K562 (cell line): ENCODE data around the gene PATJ. TPM values are rescaled to one million over a fixed set of nuclear protein-coding genes. Genes with fewer than 3 reads are reported as not detected.

Source experiments
- ATAC-seq: fragments of 200-7000 bp; cut with Tn5 transposase; 3 replicates; pipeline ENCODE4 v1.9.1; 2020; ENCODE audit warnings: moderate library complexity
- BruUV-seq: library from RNA; stranded (reverse); fragments of 400-500 nt; replicated peaks from 2 replicates; lab custom pipeline; 2021; lab: Mats Ljungman, UMichigan
- CTCF ChIA-PET: fragments of 300-600 bp; formaldehyde crosslinking; extraction: SDS; loops from one replicate; lab custom pipeline; 2021; ENCODE audit warnings: low intra/inter-chr PET ratio; lab: Yijun Ruan, JAX
- POLR2A ChIA-PET: fragments of 300-600, 350-650 bp; sonication (Branson Sonifier 250); formaldehyde crosslinking; extraction: SDS; loops from one replicate; lab custom pipeline; 2021; ENCODE audit warnings: antibody characterized with exemption, inconsistent platforms; lab: Yijun Ruan, JAX
- DNase-seq, 4 experiments: peaks; one replicate each; pipeline versions ENCODE4 v3.0.0 to v3.0.0-alpha.2; 2011 to 2018; ENCODE audit warnings: low spot score in 3 of 4, mixed read lengths in 3 of 4; ENCODE audit errors: extremely low read depth in 1 of 4
- FAIRE-seq: peaks from 2 replicates; lab custom pipeline; 2011; peaks lifted over from hg19 to GRCh38; lab: Jason Lieb, UNC
- H2AFZ ChIP-seq: 2 replicates; pipeline ENCODE4 v1.6.0; 2011; ENCODE audit warnings: low read depth, low read length, control low read depth, inconsistent platforms
- H3K27ac ChIP-seq: fragments of 200-600 bp; 3 replicates; pipeline ENCODE4 v1.8.0; 2011; ENCODE audit warnings: low read depth, mild to moderate bottlenecking, control low read depth, inconsistent platforms, low read length, moderate library complexity, mixed read lengths; ENCODE audit errors: extremely low read depth
- H3K27me3 ChIP-seq, 2 experiments: fragments of 300-600 bp in 1 of 2; 2 replicates in 1 of 2; 3 replicates in 1 of 2; pipeline versions ENCODE4 v1.6.0 to v1.8.0; 2011; ENCODE audit warnings: inconsistent platforms in 2 of 2, low read length in 2 of 2, mild to moderate bottlenecking in 1 of 2, mixed read lengths in 1 of 2, moderate library complexity in 1 of 2; ENCODE audit not compliant: control insufficient read depth in 2 of 2, insufficient read depth in 2 of 2
- H3K36me3 ChIP-seq: fragments of 300-600 bp; 3 replicates; pipeline ENCODE4 v1.8.0; 2011; ENCODE audit warnings: mild to moderate bottlenecking, low read length, inconsistent platforms; ENCODE audit not compliant: control insufficient read depth, insufficient read depth
- H3K4me1 ChIP-seq, 2 experiments: fragments of 200-600 bp in 1 of 2; replicated peaks in 1 of 2; 2 replicates in 1 of 2; 3 replicates in 1 of 2; pipeline versions ENCODE4 v1.5.1 to v1.8.0; 2011; ENCODE audit warnings: inconsistent platforms in 2 of 2, low read length in 2 of 2, mild to moderate bottlenecking in 1 of 2, mixed read lengths in 1 of 2, moderate library complexity in 1 of 2; ENCODE audit not compliant: control insufficient read depth in 2 of 2, insufficient read depth in 2 of 2
- H3K4me2 ChIP-seq: 2 replicates; pipeline ENCODE4 v1.6.1; 2011; ENCODE audit warnings: low read length, control low read depth, inconsistent platforms, mixed read lengths; ENCODE audit not compliant: insufficient read depth
- H3K4me3 ChIP-seq: fragments of 200-600 bp; sonication (generic), shearing (Covaris generic); 2 replicates; pipeline ENCODE4 v1.5.1; 2016; ENCODE audit warnings: control low read depth, inconsistent platforms
- H3K79me2 ChIP-seq: fragments of 200-600 bp; 3 replicates; pipeline ENCODE4 v1.8.0; 2011; ENCODE audit warnings: low read length, inconsistent platforms; ENCODE audit not compliant: control insufficient read depth, insufficient read depth
- H3K9ac ChIP-seq, 2 experiments: 2 replicates each; pipeline versions ENCODE4 v1.6.0 to v1.6.1; 2011; ENCODE audit warnings: low read depth in 2 of 2, low read length in 2 of 2, control low read depth in 1 of 2, inconsistent platforms in 1 of 2, mild to moderate bottlenecking in 1 of 2, mixed read lengths in 1 of 2; ENCODE audit not compliant: insufficient read depth in 1 of 2
- H3K9me1 ChIP-seq: one replicate; pipeline ENCODE4 v1.6.0; 2011; ENCODE audit warnings: inconsistent platforms, mild to moderate bottlenecking, low read length, moderate library complexity; ENCODE audit not compliant: control insufficient read depth, insufficient read depth
- H3K9me3 ChIP-seq: replicated peaks from 2 replicates; pipeline ENCODE4 v1.5.1; 2011; ENCODE audit warnings: low read depth, low read length, inconsistent platforms; ENCODE audit not compliant: control insufficient read depth, insufficient read depth
- H4K20me1 ChIP-seq: replicated peaks from 2 replicates; pipeline ENCODE4 v1.6.1; 2011; ENCODE audit warnings: low read length, inconsistent platforms, mixed read lengths; ENCODE audit not compliant: control insufficient read depth, insufficient read depth
- CXXC5 ChIP-seq: fragments of 250-450 bp; sonication (Bioruptor Pico); IDR thresholded peaks from 2 replicates; pipeline ENCODE4 v1.8.0; 2022; ENCODE audit warnings: inconsistent platforms, mild to moderate bottlenecking, moderate library complexity
- GTF3C2 ChIP-seq: IDR thresholded peaks from 3 replicates; pipeline ENCODE4 v1.6.1; 2011; ENCODE audit warnings: borderline replicate concordance, mild to moderate bottlenecking, moderate library complexity; ENCODE audit not compliant: insufficient read length; ENCODE audit errors: extremely low read depth
- HNRNPL ChIP-seq: fragments of 200-400 bp; formaldehyde crosslinking; IDR thresholded peaks from 2 replicates; pipeline ENCODE4 v1.6.1; 2017; ENCODE audit warnings: low read depth, mild to moderate bottlenecking, low read length
- NFRKB ChIP-seq: fragments of 450-650 bp; IDR thresholded peaks from 2 replicates; pipeline ENCODE4 v1.6.1; 2016; ENCODE audit warnings: low read depth
- PRPF4 ChIP-seq: fragments of 200-400 bp; formaldehyde crosslinking; IDR thresholded peaks from one replicate; pipeline ENCODE4 v1.6.1; 2017; ENCODE audit warnings: low read length, low read depth, mild to moderate bottlenecking; ENCODE audit not compliant: insufficient read depth, poor library complexity, severe bottlenecking
- PTTG1 ChIP-seq: fragments of 450-650 bp; IDR thresholded peaks from 2 replicates; pipeline ENCODE4 v1.6.1; 2016; ENCODE audit warnings: low read depth, mild to moderate bottlenecking, missing genetic modification characterization, missing compliant biosample characterization
- RBM22 ChIP-seq: fragments of 200-400 bp; formaldehyde crosslinking; IDR thresholded peaks from 2 replicates; pipeline ENCODE4 v1.6.1; 2018; ENCODE audit warnings: low read length, low read depth; ENCODE audit not compliant: poor library complexity, severe bottlenecking
- TFAM ChIP-seq: fragments of 250-450 bp; sonication (Bioruptor Pico); conservative IDR thresholded peaks from 2 replicates; pipeline ENCODE4 v1.5.0; 2021; ENCODE audit warnings: mild to moderate bottlenecking, moderate library complexity
- TRIM25 ChIP-seq: fragments of 450-650 bp; IDR thresholded peaks from 2 replicates; pipeline ENCODE4 v1.7.0; 2016; ENCODE audit warnings: borderline replicate concordance
- ZFX ChIP-seq: sonication (generic); formaldehyde crosslinking; IDR thresholded peaks from 2 replicates; pipeline ENCODE4 v1.8.0; 2022; ENCODE audit warnings: mild to moderate bottlenecking, missing genetic modification reagents, moderate library complexity
- ZNF134 ChIP-seq: fragments of 250-450 bp; sonication (Bioruptor Pico); conservative IDR thresholded peaks from 2 replicates; pipeline ENCODE4 v1.4.0; 2020
- ZNF224 ChIP-seq: sonication (generic); formaldehyde crosslinking; IDR thresholded peaks from 2 replicates; pipeline ENCODE4 v1.8.0; 2022; ENCODE audit warnings: mild to moderate bottlenecking, missing genetic modification reagents
- ZNF239 ChIP-seq: fragments of 250-450 bp; sonication (Bioruptor Pico); IDR thresholded peaks from 2 replicates; pipeline ENCODE4 v1.4.0; 2020; ENCODE audit warnings: mild to moderate bottlenecking
- ZNF3 ChIP-seq: fragments of 250-450 bp; sonication (Bioruptor Pico); IDR thresholded peaks from 2 replicates; pipeline ENCODE4 v1.5.0; 2021; ENCODE audit warnings: mild to moderate bottlenecking, moderate library complexity
- ZNF41 ChIP-seq: fragments of 250-450 bp; sonication (Bioruptor Pico); conservative IDR thresholded peaks from 2 replicates; pipeline ENCODE4 v1.4.0; 2020; ENCODE audit warnings: mild to moderate bottlenecking
- WGBS: fragments of 100-300 bp; shearing (Covaris generic); methylation state at CpG from one replicate; pipeline ENCODE4 v1.1.6; 2016; ENCODE audit warnings: low coverage, mixed read lengths; ENCODE audit not compliant: insufficient coverage; ENCODE audit errors: missing lambda C conversion rate; 5-methylcytosine and 5-hydroxymethylcytosine counted together
- in situ Hi-C: fragments of 300-500 bp; cut with MboI; formaldehyde crosslinking; loops from 4 replicates; pipeline ENCODE4 v1.15.0; 2018; ENCODE audit warnings: inconsistent platforms, mixed read lengths
- intact Hi-C: fragments of 100-400 bp; cut with micrococcal nuclease; formaldehyde crosslinking; loops from 2 replicates; pipeline ENCODE4 v1.14.2; 2022
- polyA plus RNA-seq, 8 experiments: library from polyadenylated mRNA; depleted of rRNA in 4 of 8; stranded (reverse) in 5 of 8; unstranded in 3 of 8; fragments of >200 nt; fragmentation: Nextera tagmentation in 2 of 8; fragmentation: Illumina TruSeq in 1 of 8; extraction: Ambion mirVana in 2 of 8; extraction: Trizol in 1 of 8; gene quantifications; 2 replicates each; pipeline versions ENCODE4 v1.2.1 to v1.2.3, GENCODE V29; 2011 to 2014; ENCODE audit warnings: inconsistent platforms in 1 of 8, missing spikeins in 1 of 8
- total RNA-seq, 7 experiments: library from RNA; depleted of rRNA in 6 of 7; stranded (reverse); fragments of >200 nt in 6 of 7; fragmentation: Illumina TruSeq in 2 of 7; extraction: Trizol in 2 of 7; gene quantifications; 2 replicates each; pipeline versions ENCODE4 v1.2.1 to v1.2.3, GENCODE V29; 2011 to 2021; ENCODE audit warnings: low replicate concordance in 1 of 7

Gene PATJ
- total and polyA plus RNA-seq, 9 of the 15 experiments (the other 6 are each of a cell fraction or from before 2014, with no cell fraction given): 0.22 TPM; not detected in 8

- TF ChIP-seq CXXC5: no peak
- TF ChIP-seq PRPF4: no peak
- TF ChIP-seq TFAM: no peak
- TF ChIP-seq PTTG1 (tag): no peak
- no peak for TF ChIP-seq ZNF224
- TF ChIP-seq ZNF134 (CRISPR knock-in tag): no peak
- no peak for TF ChIP-seq ZNF3 (CRISPR knock-in tag)
- no peak for TF ChIP-seq ZFX
- no peak for TF ChIP-seq TRIM25
- TF ChIP-seq ZNF239 (CRISPR knock-in tag): no peak
- TF ChIP-seq GTF3C2: no peak
- no peak for TF ChIP-seq ZNF41
- TF ChIP-seq RBM22: no peak
- no peak for TF ChIP-seq HNRNPL
- no peak for TF ChIP-seq NFRKB
- BruUV-seq: no TSS peak
- Histone ChIP-seq H3K9me3 (no peaks in the 10 kb centered on the region), H3K27me3 (peaks cover 0 to 9% of the 10 kb centered on the region in 2 experiments; a peak in 2 of 5 replicates), H3K4me3 (no peak overlapping the region), H3K36me3 (no peaks in the 10 kb centered on the region), H3K4me1 (no peaks in the 10 kb centered on the region; a peak in 1 of 5 replicates), H4K20me1 (0 out of 2 replicates have a peak, but pooled peaks cover 4% of the 10 kb centered on the region), H3K9me1 (no peaks in the 10 kb centered on the region), H3K79me2 (no peaks in the 10 kb centered on the region), H2AFZ (no peak overlapping the region), H3K27ac (no peak overlapping the region), H3K9ac (no peak overlapping the region), H3K4me2 (no peak overlapping the region)
- CTCF ChIA-PET: interaction anchor here (0.6 kb wide), 1 partner anchor 746 kb away, joined by 5 read pairs; no protein-coding TSS in a partner anchor
- intact Hi-C loops (loop anchor here (5.0 kb wide), 1 partner anchor 188 kb away; no protein-coding TSS in a partner anchor), in situ Hi-C loops (no loop called here)
- ATAC-seq: no peak
- no peak for DNase-seq
- 0% methylated on average over 3 of the region's 4 CpGs for WGBS
- FAIRE-seq: no peak
- POLR2A ChIA-PET: interaction anchor here (0.6 kb wide), 1 partner anchor 251 kb away, joined by 3 read pairs; no protein-coding TSS in a partner anchor
Observed at GRCh38 chr1:62140666-62141065, 398.4 kb downstream of the PATJ start.
